GM23338 (cell line): ENCODE measurements around the gene PGAP1. TPM values are rescaled to one million over a fixed set of nuclear protein-coding genes. Genes with fewer than 3 reads are reported as not detected.

Source experiments
- ATAC-seq: fragments of 200-7000 bp; cut with Tn5 transposase; 3 replicates; pipeline ENCODE4 v1.9.1; 2020
- DNase-seq: peaks from one replicate; pipeline ENCODE4 v3.0.0-alpha.2; 2015; ENCODE audit warnings: low spot score
- H2AFZ ChIP-seq: fragments of 200-600 bp; sonication (generic); 2 replicates; pipeline ENCODE4 v1.8.0; 2016; ENCODE audit warnings: antibody characterized with exemption, mild to moderate bottlenecking, moderate library complexity
- H3F3A ChIP-seq: fragments of 200-600 bp; sonication (generic); replicated peaks from 2 replicates; pipeline ENCODE4 v1.8.0; 2017; ENCODE audit warnings: antibody characterized with exemption, mixed run types, low read depth
- H3K27ac ChIP-seq: fragments of 200-600 bp; sonication (generic); 2 replicates; pipeline ENCODE4 v1.6.1; 2016; ENCODE audit warnings: low read depth
- H3K27me3 ChIP-seq: fragments of 200-600 bp; sonication (generic); 2 replicates; pipeline ENCODE4 v1.8.0; 2016; ENCODE audit warnings: mild to moderate bottlenecking, mixed run types, moderate library complexity; ENCODE audit not compliant: insufficient read depth
- H3K36me3 ChIP-seq: fragments of 200-600 bp; sonication (generic); 2 replicates; pipeline ENCODE4 v1.8.0; 2016; ENCODE audit warnings: mild to moderate bottlenecking; ENCODE audit not compliant: insufficient read depth
- H3K4me1 ChIP-seq: fragments of 200-600 bp; sonication (generic); 2 replicates; pipeline ENCODE4 v1.8.0; 2016; ENCODE audit warnings: mild to moderate bottlenecking, moderate library complexity; ENCODE audit not compliant: insufficient read depth
- H3K4me2 ChIP-seq: fragments of 200-600 bp; sonication (generic); 2 replicates; pipeline ENCODE4 v1.7.1; 2017; ENCODE audit warnings: mixed run types
- H3K4me3 ChIP-seq: fragments of 200-600 bp; sonication (generic); 2 replicates; pipeline ENCODE4 v1.6.1; 2016; ENCODE audit warnings: mixed run types
- H3K79me2 ChIP-seq: fragments of 200-600 bp; sonication (generic); replicated peaks from 2 replicates; pipeline ENCODE4 v1.8.0; 2017; ENCODE audit warnings: mild to moderate bottlenecking; ENCODE audit not compliant: insufficient read depth
- H3K9me2 ChIP-seq: fragments of 200-600 bp; sonication (generic); 2 replicates; pipeline ENCODE4 v1.8.0; 2017; ENCODE audit not compliant: insufficient read depth
- H4K20me1 ChIP-seq: fragments of 200-600 bp; sonication (generic); replicated peaks from 2 replicates; pipeline ENCODE4 v1.8.0; 2017; ENCODE audit warnings: mild to moderate bottlenecking; ENCODE audit not compliant: insufficient read depth
- H3K27ac Mint-ChIP-seq: 2 replicates; pipeline ENCODE4 v1.8.0; 2020; ENCODE audit warnings: inconsistent platforms, mild to moderate bottlenecking, moderate library complexity, mixed read lengths
- H3K27me3 Mint-ChIP-seq: 3 replicates; pipeline ENCODE4 v1.8.0; 2022; ENCODE audit warnings: low read depth, mild to moderate bottlenecking, moderate library complexity, mixed read lengths, inconsistent platforms; ENCODE audit not compliant: insufficient read depth, poor library complexity
- H3K36me3 Mint-ChIP-seq: 3 replicates; pipeline ENCODE4 v1.8.0; 2021; ENCODE audit warnings: low read depth, mild to moderate bottlenecking, inconsistent platforms, moderate library complexity, mixed read lengths
- H3K4me1 Mint-ChIP-seq: 3 replicates; pipeline ENCODE4 v1.8.0; 2020; ENCODE audit warnings: mild to moderate bottlenecking, inconsistent platforms, mixed read lengths
- H3K4me3 Mint-ChIP-seq: 3 replicates; pipeline ENCODE4 v1.8.0; 2021; ENCODE audit warnings: moderate library complexity, mild to moderate bottlenecking, inconsistent platforms, mixed read lengths
- H3K9me3 Mint-ChIP-seq: 3 replicates; pipeline ENCODE4 v1.8.0; 2020; ENCODE audit warnings: moderate library complexity, mild to moderate bottlenecking, inconsistent platforms, mixed read lengths
- EZH2 ChIP-seq: fragments of 200-600 bp; sonication (generic); IDR thresholded peaks from one replicate; pipeline ENCODE4 v1.8.0; 2017; ENCODE audit warnings: antibody characterized with exemption, mild to moderate bottlenecking, low read depth; ENCODE audit not compliant: unreplicated experiment
- ZNF114 ChIP-seq: fragments of 250-450 bp; sonication (Bioruptor Pico); IDR thresholded peaks from 2 replicates; pipeline ENCODE4 v1.5.0; 2020; ENCODE audit warnings: mild to moderate bottlenecking, moderate library complexity
- ZNF331 ChIP-seq: fragments of 250-450 bp; sonication (Bioruptor Pico); IDR thresholded peaks from 2 replicates; pipeline ENCODE4 v1.5.0; 2020; ENCODE audit warnings: low read depth, mild to moderate bottlenecking, moderate library complexity
- ZNF462 ChIP-seq: fragments of 250-450 bp; sonication (Bioruptor Pico); IDR thresholded peaks from 2 replicates; pipeline ENCODE4 v1.5.0; 2020; ENCODE audit warnings: mild to moderate bottlenecking, moderate library complexity
- polyA plus RNA-seq: library from polyadenylated mRNA; unstranded; fragments of >200 nt; fragmentation: Nextera tagmentation; extraction: Ambion mirVana; gene quantifications from 2 replicates; pipeline ENCODE4 v1.2.1, GENCODE V29; 2016
- total RNA-seq: library from RNA; depleted of rRNA; stranded (reverse); fragments of >200 nt; shearing (Covaris generic); gene quantifications from 2 replicates; pipeline ENCODE4 v1.2.3, GENCODE V29; 2014
- TF ChIP-seq, protein P1 (sequence below), 2 experiments: fragments of 200-600 bp in 1 of 2; sonication (generic) in 1 of 2; conservative IDR thresholded peaks; 2 replicates each; pipeline versions ENCODE4 v1.5.1 to v1.6.1; 2016 to 2017; ENCODE audit warnings: antibody characterized with exemption in 2 of 2, low read depth in 2 of 2, mild to moderate bottlenecking in 2 of 2, moderate library complexity in 1 of 2

Gene PGAP1
- total and polyA plus RNA-seq, 2 experiments from 2014 or later, result 9.8 to 26.5 TPM

- TF ChIP-seq ZNF462 (CRISPR knock-in tag), result no peak
- TF ChIP-seq, protein P1, sequence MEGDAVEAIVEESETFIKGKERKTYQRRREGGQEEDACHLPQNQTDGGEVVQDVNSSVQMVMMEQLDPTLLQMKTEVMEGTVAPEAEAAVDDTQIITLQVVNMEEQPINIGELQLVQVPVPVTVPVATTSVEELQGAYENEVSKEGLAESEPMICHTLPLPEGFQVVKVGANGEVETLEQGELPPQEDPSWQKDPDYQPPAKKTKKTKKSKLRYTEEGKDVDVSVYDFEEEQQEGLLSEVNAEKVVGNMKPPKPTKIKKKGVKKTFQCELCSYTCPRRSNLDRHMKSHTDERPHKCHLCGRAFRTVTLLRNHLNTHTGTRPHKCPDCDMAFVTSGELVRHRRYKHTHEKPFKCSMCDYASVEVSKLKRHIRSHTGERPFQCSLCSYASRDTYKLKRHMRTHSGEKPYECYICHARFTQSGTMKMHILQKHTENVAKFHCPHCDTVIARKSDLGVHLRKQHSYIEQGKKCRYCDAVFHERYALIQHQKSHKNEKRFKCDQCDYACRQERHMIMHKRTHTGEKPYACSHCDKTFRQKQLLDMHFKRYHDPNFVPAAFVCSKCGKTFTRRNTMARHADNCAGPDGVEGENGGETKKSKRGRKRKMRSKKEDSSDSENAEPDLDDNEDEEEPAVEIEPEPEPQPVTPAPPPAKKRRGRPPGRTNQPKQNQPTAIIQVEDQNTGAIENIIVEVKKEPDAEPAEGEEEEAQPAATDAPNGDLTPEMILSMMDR (conservative IDR thresholded peaks at IDR 0.05; ENCODE audit: low read depth in 2 of 2), result no peak
- no peak for TF ChIP-seq ZNF114
- no peak for TF ChIP-seq EZH2
Measured at GRCh38 chr2:196873511-196873910, 53.0 kb downstream of the PGAP1 start (continued).

DNA sequence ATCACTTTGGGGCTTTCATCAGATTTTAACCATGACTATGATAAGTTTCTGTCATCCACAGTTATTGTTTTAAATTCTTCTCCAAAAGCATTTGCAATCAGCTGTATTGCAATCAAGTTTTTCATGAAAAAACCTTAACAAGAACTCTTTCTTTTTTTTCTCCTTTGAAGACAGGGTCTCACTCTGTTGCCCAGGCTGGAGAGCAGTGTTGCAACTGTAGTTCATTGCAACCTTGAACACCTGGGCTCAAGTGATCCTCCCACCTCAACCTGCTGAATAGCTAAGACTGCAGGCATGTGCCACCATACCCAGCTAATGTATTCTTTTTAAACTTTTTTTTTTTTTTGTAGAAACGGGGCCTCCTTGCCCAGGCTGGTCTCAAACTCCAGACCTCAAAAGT lies 71.9 kb downstream of the PGAP1 start:
- H3K4me2 ChIP-seq, result no peak overlapping the region
- H3F3A ChIP-seq, result no peaks in the 10 kb centered on the region
- ATAC-seq (no peak), DNase-seq (no peak)
- H3K27me3 ChIP-seq, result no peaks in the 10 kb centered on the region
- no peaks in the 10 kb centered on the region for H3K27me3 Mint-ChIP-seq
- no peak overlapping the region for H3K4me3 Mint-ChIP-seq
- H3K36me3 ChIP-seq, result no peaks in the 10 kb centered on the region
- H3K4me1 ChIP-seq, result no peaks in the 10 kb centered on the region
- no peaks in the 10 kb centered on the region for H3K9me2 ChIP-seq
- H3K27ac Mint-ChIP-seq, result no peak overlapping the region
- no peaks in the 10 kb centered on the region; the same call in 1 of the 2 replicates for H4K20me1 ChIP-seq
- no peak overlapping the region for H2AFZ ChIP-seq
- H3K4me3 ChIP-seq, result no peak overlapping the region
- peaks cover 14% of the 10 kb centered on the region for H3K36me3 Mint-ChIP-seq
- H3K79me2 ChIP-seq, result no peaks in the 10 kb centered on the region
- H3K9me3 Mint-ChIP-seq, result no peaks in the 10 kb centered on the region; the same call in 2 of the 3 replicates
- H3K4me1 Mint-ChIP-seq, result no peaks in the 10 kb centered on the region
- H3K27ac ChIP-seq, result no peak overlapping the region
- TF ChIP-seq, protein P1 (conservative IDR thresholded peaks at IDR 0.05; ENCODE audit: low read depth in 2 of 2), result no peak
- TF ChIP-seq ZNF331 (CRISPR knock-in tag), result no peak
- TF ChIP-seq ZNF462 (CRISPR knock-in tag), result no peak
